GM10847 (cell line): ENCODE results near the gene ERCC1.
A peak's percentile ranks its signal among the peaks of the same experiment; 100 is the strongest.

ENCODE experiments used
- POLR2A ChIP-seq: IDR thresholded peaks from 2 replicates; pipeline ENCODE4 v1.6.1; 2011; ENCODE audit not compliant: insufficient read length; ENCODE audit errors: extremely low read depth

The ERCC1 gene

GRCh38 chr19:45464274-45464673 lies 40.6 kb upstream of the ERCC1 start:
- no peak for TF ChIP-seq POLR2A

GRCh38 chr19:45463241-45463640 lies 39.5 kb upstream of the ERCC1 start:
- TF ChIP-seq POLR2A = no peak

- TF ChIP-seq POLR2A = no peak
Measured at GRCh38 chr19:45462174-45462573, 38.5 kb upstream of the ERCC1 start.

DNA sequence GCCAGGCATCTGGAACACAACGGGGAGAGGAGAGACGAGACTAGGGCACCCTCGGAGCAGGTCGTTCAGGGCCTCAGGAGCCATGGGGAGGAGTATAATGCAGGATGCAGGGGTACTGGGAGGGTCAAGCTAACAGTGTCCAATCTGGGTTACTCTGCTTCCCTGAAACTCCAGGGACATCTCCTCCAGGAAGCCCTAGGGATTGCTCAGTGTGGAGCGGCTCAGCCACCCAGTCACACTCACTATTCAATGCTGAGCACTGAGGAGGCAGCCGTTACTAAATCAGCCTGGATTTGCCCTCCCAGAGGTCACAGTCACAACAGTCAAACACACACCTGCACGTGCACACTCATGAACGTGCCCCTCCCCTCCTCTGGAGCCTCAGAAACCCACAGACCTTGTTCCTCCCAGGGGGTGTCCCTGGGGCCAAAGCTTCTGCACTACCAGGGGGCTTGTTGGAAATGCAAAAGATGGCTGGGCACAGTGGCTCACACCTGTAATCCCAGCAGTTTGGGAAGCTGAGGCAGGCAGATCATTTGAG lies 37.2 kb upstream of the ERCC1 start:
- TF ChIP-seq POLR2A = no peak

DNA sequence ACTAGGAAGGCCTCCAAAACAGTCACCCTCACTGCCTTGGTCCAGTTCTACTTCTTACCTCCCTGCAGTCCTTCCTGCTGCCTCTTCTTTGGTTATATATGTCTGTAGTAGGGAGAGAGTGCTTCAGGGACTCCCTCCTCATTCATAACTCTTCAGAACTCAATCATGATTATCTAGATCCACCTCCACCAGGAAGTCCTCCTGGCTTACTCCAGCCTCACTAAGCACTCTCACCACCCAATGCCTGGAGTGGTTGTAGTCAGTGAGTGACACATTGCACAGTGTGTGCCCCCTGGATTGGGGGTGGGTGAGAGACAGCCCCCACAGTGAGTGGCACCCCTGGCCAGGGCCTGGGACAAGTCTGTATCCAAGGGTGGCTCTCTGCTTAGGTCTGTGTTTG lies 34.1 kb upstream of the ERCC1 start:
- no peak for TF ChIP-seq POLR2A

- no peak for TF ChIP-seq POLR2A
Measured at GRCh38 chr19:45456500-45456815, 32.7 kb upstream of the ERCC1 start.

DNA sequence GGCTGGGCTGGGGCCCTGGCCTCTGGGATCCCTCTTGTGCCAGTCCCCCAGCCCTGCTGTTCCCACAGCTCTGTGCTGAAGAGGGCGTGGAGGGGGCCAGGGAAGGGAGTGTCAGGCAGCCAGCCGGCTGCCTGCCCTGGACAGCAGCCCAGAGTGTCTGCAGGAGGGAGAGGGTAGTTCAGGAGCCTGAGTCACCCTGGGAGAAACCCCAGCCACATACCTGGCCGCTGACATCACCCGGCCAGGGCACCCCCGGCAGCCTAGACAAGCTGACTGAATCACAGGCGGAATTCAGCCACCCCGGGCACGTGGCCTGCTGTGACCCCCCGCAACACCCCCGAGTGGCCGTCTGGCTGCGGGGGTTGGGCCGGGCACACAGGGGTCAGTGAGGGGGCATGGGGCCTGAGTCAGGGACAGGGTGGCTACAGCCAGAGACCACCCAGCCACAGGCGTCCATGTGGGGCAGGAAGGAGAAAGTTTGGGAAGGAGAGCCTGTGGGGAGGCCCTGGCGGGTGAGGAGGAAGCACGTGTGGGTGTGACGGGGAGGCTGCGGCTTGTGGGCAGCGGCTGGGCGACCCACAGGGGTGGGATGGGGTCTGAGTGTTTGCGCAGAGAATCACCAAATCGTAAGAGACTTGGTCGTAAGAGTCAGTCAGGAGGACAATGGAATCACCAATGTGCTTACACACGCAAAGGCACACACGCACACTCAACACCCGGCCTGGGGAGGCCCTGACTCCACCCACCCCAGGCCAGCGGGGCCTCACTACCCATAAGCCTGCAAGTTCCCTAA lies 32.2 kb upstream of the ERCC1 start:
- TF ChIP-seq POLR2A = no peak

GRCh38 chr19:45451850-45452387 lies 28.2 kb upstream of the ERCC1 start:
- TF ChIP-seq POLR2A = no peak

DNA sequence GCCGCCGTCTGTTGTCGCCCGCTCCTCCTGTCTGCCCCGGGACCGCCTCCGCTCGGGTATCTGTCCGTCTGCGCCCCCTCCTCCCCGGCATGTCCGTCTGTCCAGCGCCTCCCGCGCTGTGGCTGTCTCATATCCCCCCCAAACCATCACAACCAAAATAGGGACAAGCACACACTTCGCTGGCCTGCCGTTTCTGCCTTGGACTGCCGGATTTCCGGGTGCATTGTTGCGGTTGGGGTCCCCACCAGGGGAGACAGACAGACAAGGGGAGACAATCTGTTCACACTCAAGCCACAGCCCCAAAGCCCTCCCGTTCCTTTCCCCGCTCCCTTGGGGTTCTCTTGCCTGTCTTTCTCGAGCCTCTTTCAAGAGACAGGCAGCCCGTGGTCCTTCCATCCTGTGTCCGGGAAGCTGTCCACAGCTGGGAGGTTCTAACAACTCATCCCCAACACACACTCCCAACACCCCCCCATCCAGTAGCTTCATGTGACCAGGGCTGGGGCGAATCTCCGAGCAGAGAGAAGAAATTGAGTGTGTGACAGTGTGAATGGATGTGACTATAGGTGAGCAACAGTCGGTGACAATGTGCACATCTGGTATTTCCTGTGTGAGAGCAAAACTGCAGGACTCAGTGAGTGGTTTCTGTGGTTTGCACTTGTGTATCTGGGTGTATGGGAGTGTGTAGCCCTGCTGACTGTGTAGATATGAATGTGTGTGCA lies 27.6 kb upstream of the ERCC1 start:
- no peak for TF ChIP-seq POLR2A

DNA sequence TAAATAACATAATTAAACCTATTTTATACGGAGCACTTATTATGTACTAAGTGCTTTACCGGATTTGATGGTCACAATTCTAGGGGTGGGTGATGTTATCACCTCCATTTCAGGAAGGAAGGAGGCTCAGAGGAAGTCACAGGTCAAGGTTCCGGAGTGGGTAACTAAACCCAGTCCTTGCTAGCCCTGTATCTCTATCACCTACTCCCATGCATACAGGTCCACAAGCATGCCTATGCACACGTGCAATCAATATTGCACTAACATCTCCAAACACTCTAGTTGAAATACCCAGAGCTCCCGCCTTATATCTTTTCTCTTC lies 26.3 kb upstream of the ERCC1 start:
- TF ChIP-seq POLR2A = no peak

DNA sequence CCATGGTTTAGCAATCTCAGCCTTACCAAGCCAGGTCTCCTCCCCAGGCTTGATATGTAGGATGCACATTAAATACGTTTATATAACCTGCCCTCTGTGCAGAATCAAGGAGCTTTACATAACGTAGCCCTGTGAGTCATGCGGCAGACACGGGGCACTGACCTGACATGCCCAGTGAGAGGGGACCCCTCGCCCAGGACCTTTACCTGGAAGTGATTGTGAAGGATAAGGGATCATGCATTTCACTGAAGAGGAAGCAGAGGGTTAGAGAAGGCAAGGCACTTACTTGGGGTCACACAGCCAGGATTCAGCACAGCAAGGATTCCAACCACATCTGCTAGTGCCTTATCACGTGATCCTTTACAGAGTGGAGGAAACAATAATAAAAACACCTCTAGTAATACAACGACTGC lies 25.2 kb upstream of the ERCC1 start:
- no peak for TF ChIP-seq POLR2A

- no peak for TF ChIP-seq POLR2A
Measured at GRCh38 chr19:45448425-45448756, 24.7 kb upstream of the ERCC1 start.

DNA sequence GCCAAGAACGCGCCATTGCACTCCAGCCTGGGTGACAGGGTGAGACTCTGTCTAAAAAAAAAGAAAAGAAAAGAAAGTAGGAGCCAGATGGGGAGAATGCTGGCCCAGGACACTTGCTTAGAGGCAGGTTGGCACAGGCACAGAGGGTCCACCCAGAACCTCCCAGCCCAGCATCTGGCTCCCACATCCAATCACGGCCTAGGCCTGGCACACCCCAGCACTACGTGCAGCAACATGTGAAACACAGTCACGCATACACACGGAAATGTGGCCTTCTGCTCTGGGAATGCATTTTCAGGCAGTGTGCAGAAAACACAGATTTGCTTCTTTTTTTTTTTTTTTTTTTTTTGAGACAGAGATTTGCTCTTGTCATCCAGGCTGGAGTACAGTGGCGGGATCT lies 23.2 kb upstream of the ERCC1 start:
- TF ChIP-seq POLR2A = no peak

DNA sequence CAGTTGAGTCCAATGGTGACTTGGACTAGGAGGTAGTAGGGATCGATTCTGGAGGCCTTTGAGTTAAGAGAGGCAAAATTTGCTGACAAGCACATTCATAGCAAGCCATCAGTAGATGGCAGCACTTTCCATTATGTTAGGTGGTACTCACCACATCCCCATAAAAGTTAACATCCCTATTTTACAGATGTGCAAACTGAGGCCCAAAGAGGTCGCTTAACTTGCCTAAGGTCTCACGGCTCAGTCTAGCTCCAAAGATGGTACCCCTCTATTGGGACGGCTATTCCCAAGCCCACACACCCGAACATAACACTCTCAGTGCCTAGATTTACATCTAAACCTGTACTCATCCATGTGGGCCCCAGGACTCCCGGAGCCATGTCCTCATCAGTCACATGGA lies 22.6 kb upstream of the ERCC1 start:
- no peak for TF ChIP-seq POLR2A

DNA sequence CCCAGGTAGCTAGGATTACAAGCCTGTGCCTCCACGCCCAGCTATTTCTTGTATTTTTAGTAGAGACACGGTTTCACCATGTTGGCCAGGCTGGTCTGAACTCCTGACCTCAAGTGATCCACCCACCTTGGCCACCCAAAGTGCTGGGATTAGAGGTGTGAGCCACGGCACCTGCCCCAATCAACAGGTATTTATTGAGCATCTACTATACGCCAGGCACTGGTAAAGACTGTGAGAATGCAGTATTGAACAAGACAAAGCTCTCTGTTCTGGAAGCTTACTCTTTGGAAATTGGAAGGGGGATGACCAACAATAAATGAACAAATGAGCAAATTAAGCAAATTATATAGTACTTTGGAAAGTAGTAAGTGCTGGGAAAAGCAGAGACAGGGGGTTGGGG lies 21.4 kb upstream of the ERCC1 start:
- TF ChIP-seq POLR2A = no peak

- peak; percentile 49 for TF ChIP-seq POLR2A
Measured at GRCh38 chr19:45444318-45445041, 20.8 kb upstream of the ERCC1 start.
